ENCODE data around the gene STARD7. TPM values are rescaled to one million over a fixed set of nuclear protein-coding genes. Genes with fewer than 3 reads are reported as not detected.

The STARD7 gene
- total RNA-seq, 4 donors from 2014 or later: 211 to 292 (median 266) TPM

DNA sequence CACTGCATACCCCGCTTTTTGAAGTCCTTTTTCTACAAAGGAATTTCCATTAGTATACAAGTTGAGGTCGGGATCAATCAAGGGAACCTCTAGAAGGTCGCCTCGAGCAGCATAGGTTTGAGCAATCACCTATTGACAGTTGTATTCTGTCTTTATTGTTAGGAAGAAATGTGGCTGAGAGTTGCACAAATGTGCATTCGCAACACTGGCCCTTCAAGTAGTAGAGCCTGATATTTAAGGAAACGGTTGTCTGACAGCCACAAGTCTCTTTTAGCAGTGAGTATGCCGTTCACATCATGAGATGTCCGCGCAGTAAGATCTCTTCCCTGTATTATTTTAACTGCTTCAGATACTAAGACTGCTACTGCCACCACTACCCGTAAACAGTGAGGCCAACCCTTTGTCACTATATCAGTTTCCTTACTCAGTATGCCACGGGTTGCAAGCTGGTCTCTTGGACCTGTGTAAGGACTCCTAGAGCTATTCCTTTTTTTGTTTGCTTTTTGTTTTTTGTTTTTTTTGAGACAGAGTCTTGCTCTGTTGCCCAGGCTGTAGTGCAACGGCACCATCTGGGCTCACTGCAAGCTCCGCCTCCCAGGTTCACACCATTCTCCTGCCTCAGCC, 10.0 kb upstream of the STARD7 start:
- Histone ChIP-seq H3K9me3 (no peaks in the 10 kb centered on the region), H3K4me1 (no peaks in the 10 kb centered on the region), H3K27me3 (no peaks in the 10 kb centered on the region), H3K27ac (no peak overlapping the region), H3K4me3 (replicated peaks in 1 of 3) (no peak overlapping the region), H3K36me3 (no peaks in the 10 kb centered on the region)
- DNase-seq: no peak
- WGBS, 2 donors: 89 to 90% methylated on average over 13 of the region's 13 CpGs
- intact Hi-C loops (cut with DNase I): no loop called here
- TF ChIP-seq, protein P1, sequence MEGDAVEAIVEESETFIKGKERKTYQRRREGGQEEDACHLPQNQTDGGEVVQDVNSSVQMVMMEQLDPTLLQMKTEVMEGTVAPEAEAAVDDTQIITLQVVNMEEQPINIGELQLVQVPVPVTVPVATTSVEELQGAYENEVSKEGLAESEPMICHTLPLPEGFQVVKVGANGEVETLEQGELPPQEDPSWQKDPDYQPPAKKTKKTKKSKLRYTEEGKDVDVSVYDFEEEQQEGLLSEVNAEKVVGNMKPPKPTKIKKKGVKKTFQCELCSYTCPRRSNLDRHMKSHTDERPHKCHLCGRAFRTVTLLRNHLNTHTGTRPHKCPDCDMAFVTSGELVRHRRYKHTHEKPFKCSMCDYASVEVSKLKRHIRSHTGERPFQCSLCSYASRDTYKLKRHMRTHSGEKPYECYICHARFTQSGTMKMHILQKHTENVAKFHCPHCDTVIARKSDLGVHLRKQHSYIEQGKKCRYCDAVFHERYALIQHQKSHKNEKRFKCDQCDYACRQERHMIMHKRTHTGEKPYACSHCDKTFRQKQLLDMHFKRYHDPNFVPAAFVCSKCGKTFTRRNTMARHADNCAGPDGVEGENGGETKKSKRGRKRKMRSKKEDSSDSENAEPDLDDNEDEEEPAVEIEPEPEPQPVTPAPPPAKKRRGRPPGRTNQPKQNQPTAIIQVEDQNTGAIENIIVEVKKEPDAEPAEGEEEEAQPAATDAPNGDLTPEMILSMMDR (IDR thresholded peaks at IDR 0.05): no peak
- TF ChIP-seq POLR2A (IDR thresholded peaks at IDR 0.05): no peak

DNA sequence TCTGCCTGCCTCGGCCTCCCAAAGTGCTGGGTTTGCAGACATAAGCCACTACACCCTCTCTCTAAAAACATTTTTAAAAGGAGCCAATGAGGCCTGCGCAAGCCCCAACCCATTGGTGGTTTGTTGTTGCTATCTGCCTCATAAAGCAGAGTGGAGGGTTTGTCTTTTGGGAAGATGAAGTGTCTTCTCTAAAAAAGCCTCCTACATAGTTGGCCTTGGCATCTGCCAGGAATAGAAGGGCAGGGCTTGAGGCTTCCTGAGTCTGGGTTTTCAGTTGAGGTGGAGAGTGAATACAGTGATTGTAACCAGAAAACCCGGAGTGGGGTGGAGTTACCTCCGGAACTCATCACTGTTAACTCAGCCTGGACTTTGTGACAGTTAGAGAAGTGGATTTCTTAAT, 5.9 kb upstream of the STARD7 start:
- TF ChIP-seq POLR2A (IDR thresholded peaks at IDR 0.05): no peak
- TF ChIP-seq, protein P1 (IDR thresholded peaks at IDR 0.05): no peak
- intact Hi-C loops (cut with DNase I): no loop called here
- 90 to 95% methylated on average over 3 to 4 of the region's 4 CpGs for WGBS, 2 donors

DNA sequence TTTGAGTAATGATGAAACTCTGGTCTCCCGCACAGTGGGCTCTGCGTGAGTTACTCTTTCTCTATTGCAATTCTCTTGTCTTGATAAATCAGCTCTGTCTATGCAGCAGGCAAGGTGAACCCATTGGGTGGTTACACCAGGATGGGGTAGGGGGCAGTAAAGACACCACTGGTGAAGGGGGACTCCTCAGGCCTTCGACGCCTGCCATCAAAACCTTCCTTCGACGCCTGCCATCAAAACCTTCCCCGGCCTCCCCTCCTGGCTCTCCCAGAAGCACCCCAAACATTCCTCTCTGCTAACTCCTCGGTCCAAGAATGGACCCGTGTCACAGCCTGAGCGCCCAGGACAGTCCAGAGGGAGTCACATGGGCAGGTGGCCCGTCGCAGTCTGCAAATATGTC, 4.8 kb upstream of the STARD7 start:
- no peak for TF ChIP-seq POLR2A (IDR thresholded peaks at IDR 0.05)
- TF ChIP-seq, protein P1 (IDR thresholded peaks at IDR 0.05): no peak
- 90% methylated on average over 12 of the region's 12 CpGs for WGBS, 2 donors
- H3K4me1 ChIP-seq: peaks cover 9 to 11% of the 10 kb centered on the region in 2 donors
- H3K27me3 ChIP-seq: no peaks in the 10 kb centered on the region
- H3K9me3 ChIP-seq: no peaks in the 10 kb centered on the region
- intact Hi-C loops (cut with DNase I): no loop called here
- DNase-seq: no peak
- no peak overlapping the region for H3K4me3 ChIP-seq (replicated peaks in 1 of 3)
- H3K27ac ChIP-seq: no peak overlapping the region
- no peaks in the 10 kb centered on the region for H3K36me3 ChIP-seq

More for the DNA sequence above, 5.9 kb upstream of the STARD7 start:
- Histone ChIP-seq H3K27ac (no peak overlapping the region), H3K27me3 (no peaks in the 10 kb centered on the region), H3K36me3 (no peaks in the 10 kb centered on the region), H3K4me1 (peaks cover 4 to 7% of the 10 kb centered on the region in 2 donors), H3K4me3 (replicated peaks in 1 of 3) (no peak overlapping the region), H3K9me3 (no peaks in the 10 kb centered on the region)
- DNase-seq: no peak

DNA sequence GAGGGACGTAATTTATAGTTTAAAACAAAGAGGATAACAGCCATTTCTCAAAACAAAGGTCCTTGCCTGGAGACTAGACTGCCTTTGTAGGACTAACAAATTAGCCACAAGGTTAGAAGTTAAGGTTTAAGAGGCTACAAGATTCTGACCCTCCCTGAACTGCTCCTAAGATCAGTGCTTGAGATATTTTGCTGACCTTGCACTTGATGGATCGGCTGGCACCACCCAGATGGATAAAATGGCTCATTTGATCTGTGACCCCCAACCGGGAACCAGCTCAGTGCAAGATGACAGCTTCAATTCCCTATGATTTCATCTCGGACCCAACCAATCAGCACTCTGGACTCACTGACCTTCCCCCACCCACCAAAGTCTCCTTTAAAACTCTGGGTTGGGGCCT, 3.7 kb upstream of the STARD7 start:
- Histone ChIP-seq H3K27me3 (no peaks in the 10 kb centered on the region), H3K9me3 (no peaks in the 10 kb centered on the region), H3K4me3 (replicated peaks in 1 of 3) (no peak overlapping the region), H3K36me3 (no peaks in the 10 kb centered on the region), H3K4me1 (peaks cover 11 to 12% of the 10 kb centered on the region in 2 donors), H3K27ac (no peak overlapping the region)
- 83 to 89% methylated on average over 4 of the region's 4 CpGs for WGBS, 2 donors
- TF ChIP-seq, protein P1 (IDR thresholded peaks at IDR 0.05): no peak
- TF ChIP-seq POLR2A (IDR thresholded peaks at IDR 0.05): no peak
- DNase-seq: no peak
- intact Hi-C loops (cut with DNase I): no loop called here

DNA sequence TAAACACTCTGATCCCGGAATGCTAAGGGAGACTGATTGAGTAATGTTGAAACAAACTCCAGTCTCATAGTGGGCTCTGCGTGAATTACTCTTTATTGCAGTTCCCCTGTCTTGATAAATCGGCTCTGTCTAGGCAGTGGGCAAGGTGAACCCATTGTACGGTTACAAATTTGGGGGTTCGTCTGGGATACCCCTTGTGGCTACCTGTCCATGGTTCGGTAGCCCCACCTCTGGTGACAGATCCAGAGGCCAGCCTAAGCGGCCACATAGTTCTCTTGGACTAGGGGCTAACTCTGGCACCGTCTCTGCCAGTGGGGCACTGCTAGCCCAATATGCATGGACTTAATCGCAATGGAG, 1.1 kb upstream of the STARD7 start:
- WGBS, 2 donors: 95 to 97% methylated on average over 9 of the region's 9 CpGs
- intact Hi-C loops (cut with DNase I): loop anchor here (2.0 kb wide), 1 partner anchor 55 kb away; the partner anchor contains the start of gene TMEM127
- Histone ChIP-seq H3K4me1 (peaks cover 25 to 26% of the 10 kb centered on the region in 2 donors), H3K4me3 (replicated peaks in 1 of 3) (peak overlapping the region in 1 of 3 donors; percentile 93), H3K9me3 (no peaks in the 10 kb centered on the region), H3K36me3 (no peaks in the 10 kb centered on the region), H3K27ac (peak overlapping the region in 1 of 3 donors; percentile 98), H3K27me3 (no peaks in the 10 kb centered on the region)
- TF ChIP-seq, protein P1 (IDR thresholded peaks at IDR 0.05): no peak
- TF ChIP-seq POLR2A (IDR thresholded peaks at IDR 0.05): no peak
- DNase-seq: no peak

Data from thyroid gland (tissue), 4 donors.